DOHH2 (cell line): ENCODE measurements around the gene EMX1.

Experiments used
- CTCF ChIP-seq: fragments of 200-600 bp; sonication (generic); IDR thresholded peaks from one replicate; pipeline ENCODE4 v1.5.1; 2014; ENCODE audit warnings: antibody characterized with exemption, mild to moderate bottlenecking, low read depth, low read length; ENCODE audit not compliant: poor library complexity, severe bottlenecking
- EZH2phosphoT487 ChIP-seq: fragments of 200-600 bp; sonication (generic); IDR thresholded peaks from 2 replicates; pipeline ENCODE4 v1.6.1; 2017; ENCODE audit warnings: borderline replicate concordance, mild to moderate bottlenecking, antibody characterized with exemption, low read length, moderate library complexity, mixed read lengths

DNA sequence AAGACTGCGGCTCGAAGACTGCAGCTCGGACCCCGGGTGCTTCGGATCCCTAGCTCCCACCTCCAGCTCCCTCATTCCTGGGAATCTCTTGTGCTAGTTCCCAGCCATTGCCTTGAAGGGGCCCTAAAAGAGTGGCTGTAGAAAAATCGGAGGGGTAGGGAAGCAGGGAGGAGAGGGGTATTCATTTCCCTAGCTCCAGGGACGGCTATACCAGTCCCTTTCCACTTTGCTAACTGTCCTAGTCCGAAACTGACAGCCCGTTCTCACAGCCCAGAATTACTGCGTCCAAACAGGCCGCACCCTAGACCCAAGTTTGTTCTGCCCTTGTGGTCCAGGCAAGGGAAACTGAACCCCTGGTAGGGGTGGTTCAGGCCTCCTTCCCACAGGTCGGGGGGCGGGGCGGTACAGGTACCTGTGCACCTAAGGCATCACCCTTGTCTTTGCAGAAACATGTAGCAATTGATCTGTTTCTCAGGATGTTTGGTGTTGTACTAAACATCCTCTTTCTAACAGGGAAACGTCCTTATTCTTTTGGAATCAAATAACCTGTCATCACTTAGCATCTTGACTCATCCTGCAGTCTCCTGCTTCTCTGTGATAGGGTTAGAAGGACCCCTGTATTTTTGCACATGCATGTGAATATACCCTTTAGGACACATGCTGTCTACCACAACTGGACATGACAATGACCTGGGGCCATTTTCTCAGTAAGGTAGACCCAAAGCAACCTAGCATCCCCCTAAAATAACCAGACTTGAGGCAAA, 4.0 kb downstream of the EMX1 start:
- TF ChIP-seq CTCF (no peak), EZH2phosphoT487 (no peak)
